ENCODE results near the gene ADH4.
"Not testable (repeated sequence)": the region's sequence is repeated elsewhere in the genome, so short reads cannot be mapped to it uniquely, and the experiment has no call there.

- not testable (repeated sequence) for TF ChIP-seq SMC3 (IDR thresholded peaks at IDR 0.05; ENCODE audit: low read depth, low read length); RAD21 (IDR thresholded peaks at IDR 0.05; ENCODE audit: low read length); CTCF (conservative IDR thresholded peaks at IDR 0.05; ENCODE audit: low read depth, low read length); RCOR1 (IDR thresholded peaks at IDR 0.05; ENCODE audit: insufficient replicate concordance, low read length); RFX5 (IDR thresholded peaks at IDR 0.05; ENCODE audit: low read depth, low read length); MXI1 (IDR thresholded peaks at IDR 0.05; ENCODE audit: borderline replicate concordance, low read depth, low read length); BHLHE40 (IDR thresholded peaks at IDR 0.05; ENCODE audit: low read depth, low read length); FOS (IDR thresholded peaks at IDR 0.05; ENCODE audit: low read depth, low read length); CHD1 (IDR thresholded peaks at IDR 0.05; ENCODE audit: low read depth, low read length)
Measured at GRCh38 chr4:99189900-99190299, 45.8 kb upstream of the ADH4 start.

All from IMR-90 (cell line).